GM13977 (cell line): ENCODE measurements around the gene FBXW9.
"Not testable (repeated sequence)": the region's sequence is repeated elsewhere in the genome, so short reads cannot be mapped to it uniquely, and the experiment has no call there.

Experiments
- DNase-seq: peaks from one replicate; pipeline ENCODE4 v3.0.0; 2012; ENCODE audit warnings: low spot score
- CTCF ChIP-seq: IDR thresholded peaks from 2 replicates; pipeline ENCODE4 v1.5.1; 2012; ENCODE audit warnings: mild to moderate bottlenecking, control low read depth; ENCODE audit not compliant: insufficient read depth; ENCODE audit errors: extremely low read depth, missing control alignments
- in situ Hi-C: fragments of 300-500 bp; cut with MboI; formaldehyde crosslinking; loops from one replicate; pipeline ENCODE4 v1.12.0; 2022; ENCODE audit warnings: low sequenced_read_pairs, low pct_unique_long_range_greater_than_20kb, mixed read lengths, inconsistent platforms; ENCODE audit not compliant: unreplicated experiment

Gene FBXW9

GRCh38 chr19:12646551-12646950 lies 49.9 kb downstream of the FBXW9 start:
- no peak for DNase-seq
- in situ Hi-C loops, result no loop called here
- TF ChIP-seq CTCF, result no peak

GRCh38 chr19:12643716-12644115 lies 52.7 kb downstream of the FBXW9 start:
- DNase-seq, in situ Hi-C loops: not testable (repeated sequence)

- in situ Hi-C loops, result no loop called here
- no peak for TF ChIP-seq CTCF
- no peak for DNase-seq
Measured at GRCh38 chr19:12642506-12642905, 53.9 kb downstream of the FBXW9 start.

- no peak for DNase-seq
Measured at GRCh38 chr19:12641456-12641855, 55.0 kb downstream of the FBXW9 start.

GRCh38 chr19:12639901-12640613 lies 56.4 kb downstream of the FBXW9 start:
- TF ChIP-seq CTCF, result peak; percentile 93
- in situ Hi-C loops, result no loop called here
- peak; percentile 91 for DNase-seq

More at GRCh38 chr19:12641456-12641855, 55.0 kb downstream of the FBXW9 start:
- in situ Hi-C loops, result no loop called here
- no peak for TF ChIP-seq CTCF
